HG03457 (cell line): ENCODE data around the gene MAGEB17.

Experiments
- ATAC-seq: cut with Tn5 transposase; IDR thresholded peaks from one replicate; pipeline ENCODE4 v1.9.1; 2021; ENCODE audit warnings: moderate number of reproducible peaks; ENCODE audit not compliant: unreplicated experiment

Gene MAGEB17

DNA sequence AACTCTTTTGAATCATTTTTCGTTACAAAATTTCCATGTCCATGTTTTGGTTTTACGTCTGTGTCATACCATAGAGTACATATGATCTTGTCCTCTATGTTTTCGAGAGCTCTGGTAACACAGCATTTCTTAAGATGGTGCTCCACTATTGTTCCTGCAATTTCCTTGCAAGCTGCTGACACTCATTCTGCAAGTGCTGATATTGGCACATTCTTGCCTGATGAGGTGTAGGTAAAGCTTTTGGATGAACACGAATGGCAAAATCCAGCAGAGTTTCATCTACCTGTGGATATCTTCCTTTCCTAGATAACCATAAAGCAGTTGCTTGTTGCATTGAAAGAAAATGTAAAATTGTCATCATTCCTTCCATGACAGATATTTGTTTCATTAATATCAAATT lies 41.3 kb downstream of the MAGEB17 start:
- no peak for ATAC-seq

DNA sequence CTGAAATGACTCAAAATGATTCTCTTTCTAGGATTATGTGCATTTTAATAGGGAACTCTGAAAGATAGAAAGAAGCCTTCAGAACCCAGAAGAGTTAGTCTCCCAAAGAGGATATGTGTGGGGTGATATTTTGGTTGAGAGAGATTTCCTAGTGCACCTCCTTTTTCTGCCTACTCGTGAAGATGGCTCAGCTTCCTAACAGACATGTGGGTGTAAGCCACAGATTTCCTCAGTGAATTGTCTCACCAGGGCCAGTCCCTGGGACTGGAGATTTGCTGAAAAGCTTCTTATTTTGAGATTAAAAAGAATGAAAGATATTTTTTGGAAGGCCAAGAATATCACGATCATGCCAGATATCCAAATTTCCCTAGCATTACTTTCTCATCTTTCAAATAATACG lies 42.8 kb downstream of the MAGEB17 start:
- ATAC-seq, result no peak

DNA sequence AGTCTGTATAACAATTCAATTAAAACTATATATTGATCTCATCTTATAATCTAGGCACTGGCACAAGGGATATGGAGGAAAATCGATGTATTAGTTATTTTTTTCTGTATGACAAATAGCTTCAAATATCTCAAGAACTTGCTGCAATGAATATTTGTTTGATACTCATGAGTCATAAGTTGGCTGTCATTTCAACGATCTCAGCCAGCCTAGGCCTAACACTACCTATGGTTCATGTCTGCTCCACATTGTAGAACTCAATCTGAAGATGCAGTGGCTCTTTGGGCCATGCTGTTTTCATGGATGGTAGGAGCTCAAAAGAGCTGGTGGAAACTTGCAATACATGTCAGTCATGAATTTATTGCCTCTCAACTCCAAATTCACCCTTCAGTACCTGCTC lies 44.7 kb downstream of the MAGEB17 start:
- no peak for ATAC-seq

DNA sequence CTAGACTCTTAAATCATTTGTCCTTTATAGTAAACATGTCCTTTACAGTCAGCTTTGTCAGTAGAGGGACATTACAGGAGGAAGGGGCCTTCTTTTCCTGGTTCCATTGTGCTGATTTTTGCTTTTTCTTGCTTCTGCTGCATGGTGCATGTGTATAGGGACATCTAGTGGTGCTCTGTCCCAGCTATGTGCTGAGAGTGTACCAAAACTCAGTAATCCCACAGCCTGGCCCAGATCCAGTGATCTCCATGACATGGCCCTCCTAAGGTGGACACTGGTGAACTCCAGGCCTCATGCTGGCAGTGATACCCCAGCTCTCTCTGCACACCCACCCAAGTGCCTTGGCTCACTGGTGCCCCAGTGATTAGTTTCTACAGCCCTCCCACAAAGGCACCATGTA lies 45.2 kb downstream of the MAGEB17 start:
- no peak for ATAC-seq

DNA sequence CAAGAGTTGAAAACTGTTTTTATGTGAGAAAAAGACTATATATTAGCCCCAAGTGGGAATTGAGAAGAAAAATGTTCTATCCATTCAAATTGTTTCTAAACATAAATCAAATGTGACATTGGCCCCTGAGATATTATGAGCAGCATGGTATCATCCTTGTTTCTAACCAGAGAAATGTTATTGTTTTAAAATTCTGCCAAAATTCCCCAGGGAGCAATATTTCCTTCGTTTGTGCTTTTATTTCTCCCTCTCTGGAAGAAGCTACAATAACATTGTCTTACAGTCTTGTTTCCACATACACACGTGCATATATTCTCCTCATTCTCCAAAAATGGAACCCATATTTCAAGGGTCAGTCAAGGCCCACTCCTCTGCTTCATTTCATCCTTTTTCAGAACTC lies 46.7 kb downstream of the MAGEB17 start:
- no peak for ATAC-seq

DNA sequence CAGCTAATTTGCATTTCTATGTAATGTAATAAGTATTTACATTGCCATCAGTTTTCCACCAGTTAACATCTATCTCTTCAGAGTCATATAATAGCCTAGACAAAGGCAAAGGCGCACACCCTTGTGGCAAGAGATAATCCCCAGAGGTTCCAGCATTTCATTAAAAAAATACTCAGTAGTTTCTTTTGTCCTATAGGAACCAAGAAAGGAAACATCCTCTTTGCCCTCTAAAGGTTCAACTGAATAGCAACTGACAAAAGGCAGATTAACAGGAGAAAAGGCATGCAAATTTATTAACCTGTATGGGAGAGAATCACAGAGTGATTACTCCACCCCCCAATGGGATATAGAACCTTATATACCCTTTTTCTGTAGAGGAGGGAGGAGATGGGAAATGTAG lies 48.4 kb downstream of the MAGEB17 start:
- no peak for ATAC-seq
